SJSA1 (cell line): Measurements from ENCODE around the gene IL4. TPM values are rescaled to one million over a fixed set of nuclear protein-coding genes. Genes with fewer than 3 reads are reported as not detected.
"Not testable (repeated sequence)": the region's sequence is repeated elsewhere in the genome, so short reads cannot be mapped to it uniquely, and the experiment has no call there.

Source experiments
- DNase-seq, 2 experiments: peaks; one replicate each; pipeline ENCODE4 v3.0.0-alpha.2; 2015 to 2020; ENCODE audit warnings: low spot score in 2 of 2, low read depth in 1 of 2
- H3K27ac ChIP-seq: fragments of 250-450 bp; sonication (Bioruptor Pico); 2 replicates; pipeline ENCODE4 v1.5.1; 2020; ENCODE audit warnings: mild to moderate bottlenecking, moderate library complexity
- H3K27me3 ChIP-seq: fragments of 250-450 bp; sonication (Bioruptor Pico); replicated peaks from 2 replicates; pipeline ENCODE4 v1.5.1; 2020; ENCODE audit warnings: mild to moderate bottlenecking, moderate library complexity
- H3K36me3 ChIP-seq: fragments of 250-450 bp; sonication (Bioruptor Pico); 2 replicates; pipeline ENCODE4 v1.5.1; 2020; ENCODE audit warnings: mild to moderate bottlenecking
- H3K4me1 ChIP-seq: fragments of 250-450 bp; sonication (Bioruptor Pico); replicated peaks from 2 replicates; pipeline ENCODE4 v1.6.1; 2021; ENCODE audit warnings: mild to moderate bottlenecking
- H3K4me3 ChIP-seq: fragments of 250-450 bp; sonication (Bioruptor Pico); 2 replicates; pipeline ENCODE4 v1.5.1; 2020; ENCODE audit warnings: mild to moderate bottlenecking
- H3K9me3 ChIP-seq: fragments of 250-450 bp; sonication (Bioruptor Pico); replicated peaks from 2 replicates; pipeline ENCODE4 v1.5.1; 2020; ENCODE audit warnings: mild to moderate bottlenecking
- total RNA-seq: library from RNA; depleted of rRNA; stranded (reverse); fragments of >200 nt; shearing (Covaris generic); gene quantifications from 2 replicates; pipeline ENCODE4 v1.2.3, GENCODE V29; 2014; rRNA removed

Gene IL4
- total RNA-seq, result not detected in 2 replicates

- peak in 1 of 2 experiments; percentile 35 for DNase-seq
- Histone ChIP-seq H3K4me3 (no peak within 1 kb of the TSS; the same call in 1 of the 2 replicates), H3K9me3 (no peaks in the 10 kb centered on the region), H3K4me1 (peaks cover 49% of the 10 kb centered on the region), H3K36me3 (no peaks in the 10 kb centered on the region), H3K27me3 (no peaks in the 10 kb centered on the region), H3K27ac (peak within 1 kb of the TSS; percentile 91)
Observed at GRCh38 chr5:132673939-132674630, at the start of gene IL4. Gene IL4 (plus strand): TSS chr5:132673989. CDS start chr5:132674051, 62 bp downstream.

- H3K4me3 ChIP-seq, result no peak overlapping the region
- no peak for DNase-seq
- no peaks in the 10 kb centered on the region for H3K4me1 ChIP-seq
Observed at GRCh38 chr5:132627470-132627869, 46.3 kb upstream of the IL4 start.

GRCh38 chr5:132628814-132629213, 45.0 kb upstream of the IL4 start:
- Histone ChIP-seq H3K27me3 (no peaks in the 10 kb centered on the region), H3K36me3 (peaks cover 28% of the 10 kb centered on the region), H3K9me3 (no peaks in the 10 kb centered on the region), H3K4me1 (no peaks in the 10 kb centered on the region), H3K4me3 (no peak overlapping the region), H3K27ac (no peak overlapping the region)
- DNase-seq, result no peak

More at GRCh38 chr5:132627470-132627869, 46.3 kb upstream of the IL4 start:
- H3K27ac ChIP-seq, result no peak overlapping the region
- H3K9me3 ChIP-seq, result no peaks in the 10 kb centered on the region
- H3K36me3 ChIP-seq, result peaks cover 28% of the 10 kb centered on the region
- no peaks in the 10 kb centered on the region for H3K27me3 ChIP-seq

- no peak overlapping the region for H3K4me3 ChIP-seq
- no peak overlapping the region for H3K27ac ChIP-seq
- peaks cover 28% of the 10 kb centered on the region for H3K36me3 ChIP-seq
Observed at GRCh38 chr5:132629230-132629944, 44.4 kb upstream of the IL4 start.

GRCh38 chr5:132633587-132633986, 40.2 kb upstream of the IL4 start:
- not testable (repeated sequence) for H3K4me1 ChIP-seq, DNase-seq, H3K27me3 ChIP-seq, H3K9me3 ChIP-seq, H3K4me3 ChIP-seq, H3K27ac ChIP-seq
- peaks cover 31% of the 10 kb centered on the region for H3K36me3 ChIP-seq

More at GRCh38 chr5:132629230-132629944, 44.4 kb upstream of the IL4 start:
- no peak for DNase-seq
- Histone ChIP-seq H3K9me3 (no peaks in the 10 kb centered on the region), H3K27me3 (no peaks in the 10 kb centered on the region), H3K4me1 (no peaks in the 10 kb centered on the region)

GRCh38 chr5:132635873-132636272, 37.9 kb upstream of the IL4 start:
- DNase-seq, result no peak
- no peak overlapping the region for H3K27ac ChIP-seq
- no peaks in the 10 kb centered on the region for H3K4me1 ChIP-seq
- no peak overlapping the region for H3K4me3 ChIP-seq
- peaks cover 45% of the 10 kb centered on the region for H3K36me3 ChIP-seq
- no peaks in the 10 kb centered on the region for H3K27me3 ChIP-seq
- H3K9me3 ChIP-seq, result no peaks in the 10 kb centered on the region

GRCh38 chr5:132637241-132637640, 36.5 kb upstream of the IL4 start:
- no peak for DNase-seq
- H3K27ac ChIP-seq, result no peak overlapping the region
- no peaks in the 10 kb centered on the region for H3K9me3 ChIP-seq
- no peaks in the 10 kb centered on the region for H3K4me1 ChIP-seq
- H3K27me3 ChIP-seq, result no peaks in the 10 kb centered on the region
- peaks cover 44% of the 10 kb centered on the region for H3K36me3 ChIP-seq
- H3K4me3 ChIP-seq, result no peak overlapping the region

- H3K4me1 ChIP-seq, result no peaks in the 10 kb centered on the region
- no peaks in the 10 kb centered on the region for H3K27me3 ChIP-seq
- no peak for DNase-seq
- peaks cover 55% of the 10 kb centered on the region for H3K36me3 ChIP-seq
- no peak overlapping the region for H3K4me3 ChIP-seq
- H3K27ac ChIP-seq, result no peak overlapping the region
- no peaks in the 10 kb centered on the region for H3K9me3 ChIP-seq
Observed at GRCh38 chr5:132639706-132640130, 34.1 kb upstream of the IL4 start.

GRCh38 chr5:132640613-132641012, 33.2 kb upstream of the IL4 start:
- no peaks in the 10 kb centered on the region for H3K9me3 ChIP-seq
- H3K4me3 ChIP-seq, result no peak overlapping the region
- no peak for DNase-seq
- no peaks in the 10 kb centered on the region for H3K27me3 ChIP-seq
- no peaks in the 10 kb centered on the region for H3K4me1 ChIP-seq
- H3K27ac ChIP-seq, result no peak overlapping the region
- peaks cover 55% of the 10 kb centered on the region for H3K36me3 ChIP-seq

GRCh38 chr5:132641241-132641723, 32.5 kb upstream of the IL4 start:
- H3K27ac ChIP-seq, result no peak overlapping the region
- no peaks in the 10 kb centered on the region for H3K4me1 ChIP-seq

GRCh38 chr5:132641841-132642240, 31.9 kb upstream of the IL4 start:
- H3K27me3 ChIP-seq, result no peaks in the 10 kb centered on the region
- H3K4me3 ChIP-seq, result no peak overlapping the region
- H3K4me1 ChIP-seq, result no peaks in the 10 kb centered on the region
- no peaks in the 10 kb centered on the region for H3K9me3 ChIP-seq
- DNase-seq, result no peak
- H3K36me3 ChIP-seq, result peaks cover 50% of the 10 kb centered on the region
- no peak overlapping the region for H3K27ac ChIP-seq

More at GRCh38 chr5:132641241-132641723, 32.5 kb upstream of the IL4 start:
- Histone ChIP-seq H3K4me3 (no peak overlapping the region), H3K9me3 (no peaks in the 10 kb centered on the region), H3K27me3 (no peaks in the 10 kb centered on the region), H3K36me3 (peaks cover 53% of the 10 kb centered on the region)
- DNase-seq, result no peak

- Histone ChIP-seq H3K27ac (no peak overlapping the region), H3K4me3 (no peak overlapping the region), H3K27me3 (no peaks in the 10 kb centered on the region), H3K36me3 (peaks cover 35% of the 10 kb centered on the region), H3K4me1 (no peaks in the 10 kb centered on the region), H3K9me3 (no peaks in the 10 kb centered on the region)
- DNase-seq, result no peak
Observed at GRCh38 chr5:132644177-132644576, 29.6 kb upstream of the IL4 start.

- Histone ChIP-seq H3K27me3 (no peaks in the 10 kb centered on the region), H3K4me3 (no peak overlapping the region), H3K36me3 (peaks cover 15% of the 10 kb centered on the region), H3K9me3 (0 out of 2 replicates have a peak, but pooled peaks cover 3% of the 10 kb centered on the region), H3K27ac (no peak overlapping the region), H3K4me1 (no peaks in the 10 kb centered on the region)
- DNase-seq, result no peak
Observed at GRCh38 chr5:132646583-132647266, 27.1 kb upstream of the IL4 start.
